BJ (cell line): ENCODE results near the gene LYRM4. TPM values are rescaled to one million over a fixed set of nuclear protein-coding genes. Genes with fewer than 3 reads are reported as not detected.

ENCODE experiments used
- CTCF ChIA-PET: fragments of 350-600 bp; formaldehyde crosslinking; extraction: SDS; loops from one replicate; lab custom pipeline; 2021; ENCODE audit warnings: antibody characterized with exemption, inconsistent platforms; lab: Yijun Ruan, JAX
- POLR2A ChIA-PET: fragments of 300-600 bp; sonication (Branson Sonifier 250); formaldehyde crosslinking; extraction: SDS; loops from one replicate; lab custom pipeline; 2021; ENCODE audit warnings: antibody characterized with exemption; lab: Charles Lee
- DNase-seq: peaks from one replicate; pipeline ENCODE4 v3.0.0-alpha.2; 2011; ENCODE audit warnings: low read depth
- H3K27me3 ChIP-seq: 2 replicates; pipeline ENCODE4 v1.6.0; 2011; ENCODE audit warnings: low read length; ENCODE audit not compliant: control insufficient read depth, insufficient read depth
- H3K36me3 ChIP-seq: 2 replicates; pipeline ENCODE4 v1.5.1; 2011; ENCODE audit warnings: low read length; ENCODE audit not compliant: control insufficient read depth, insufficient read depth
- H3K4me3 ChIP-seq: 2 replicates; pipeline ENCODE4 v1.5.1; 2011; ENCODE audit warnings: low read depth, mild to moderate bottlenecking, control low read depth, low read length
- CTCF ChIP-seq: IDR thresholded peaks from 2 replicates; pipeline ENCODE4 v1.5.1; 2011; ENCODE audit warnings: low read depth, mild to moderate bottlenecking, control low read depth, inconsistent platforms, low read length, moderate library complexity; ENCODE audit not compliant: insufficient read depth
- polyA plus RNA-seq: library from polyadenylated mRNA; depleted of rRNA; stranded (reverse); fragments of >200 nt; gene quantifications from 2 replicates; pipeline ENCODE4 v1.2.3, GENCODE V29; 2011

The LYRM4 gene
- polyA plus RNA-seq, 1 experiment = 29.0 TPM

- POLR2A ChIA-PET = no interaction called here
- no peak overlapping the region for H3K4me3 ChIP-seq
- no peak for DNase-seq
- CTCF ChIA-PET = interaction anchor here (0.6 kb wide), 1 partner anchor 55 kb away, joined by 3 read pairs; no protein-coding TSS in a partner anchor
- peaks cover 11% of the 10 kb centered on the region for H3K27me3 ChIP-seq
- no peaks in the 10 kb centered on the region for H3K36me3 ChIP-seq
- TF ChIP-seq CTCF = no peak
Measured at GRCh38 chr6:5088780-5089179, 172.0 kb downstream of the LYRM4 start.

- DNase-seq = no peak
- Histone ChIP-seq H3K36me3 (no peaks in the 10 kb centered on the region), H3K27me3 (peaks cover 10% of the 10 kb centered on the region), H3K4me3 (no peak overlapping the region)
- CTCF ChIA-PET = no interaction called here
- no peak for TF ChIP-seq CTCF
- POLR2A ChIA-PET = no interaction called here
Measured at GRCh38 chr6:5087389-5087788, 173.4 kb downstream of the LYRM4 start.

- POLR2A ChIA-PET = no interaction called here
- Histone ChIP-seq H3K4me3 (no peak overlapping the region; the same call in 1 of the 2 replicates), H3K36me3 (no peaks in the 10 kb centered on the region), H3K27me3 (peaks cover 10% of the 10 kb centered on the region)
- DNase-seq = no peak
- TF ChIP-seq CTCF = no peak
- CTCF ChIA-PET = interaction anchor here (0.5 to 1.0 kb wide), 2 partner anchors 28 to 1322 kb away, joined by 3 to 4 read pairs; no protein-coding TSS in a partner anchor
Measured at GRCh38 chr6:5086294-5086890, 174.4 kb downstream of the LYRM4 start.

GRCh38 chr6:5085648-5086293 is 175.0 kb downstream of the LYRM4 start:
- no peak for TF ChIP-seq CTCF
- no peak for DNase-seq

GRCh38 chr6:5084781-5085647 is 175.7 kb downstream of the LYRM4 start, which contains the start of gene PPP1R3G:
PPP1R3G (plus strand) TSS chr6:5085341; CDS start chr6:5085486, 145 bp downstream.
- ChIA-PET POLR2A (no interaction called here), CTCF (no interaction called here)
- H3K36me3 ChIP-seq = no peaks in the 10 kb centered on the region
- 0 out of 2 replicates have a peak, but pooled peaks cover 1% of the 10 kb centered on the region for H3K27me3 ChIP-seq
- H3K4me3 ChIP-seq = peak within 1 kb of the TSS; percentile 49
- no peak for DNase-seq
- TF ChIP-seq CTCF = no peak

More at GRCh38 chr6:5085648-5086293, 175.0 kb downstream of the LYRM4 start:
- peaks cover 6% of the 10 kb centered on the region; the same call in 1 of the 2 replicates for H3K27me3 ChIP-seq
- H3K36me3 ChIP-seq = no peaks in the 10 kb centered on the region
- ChIA-PET CTCF (no interaction called here), POLR2A (no interaction called here)
- peak overlapping the region; percentile 49 for H3K4me3 ChIP-seq
